K562 (cell line): ENCODE data around the gene COX6B1. TPM values are rescaled to one million over a fixed set of nuclear protein-coding genes. Genes with fewer than 3 reads are reported as not detected.

Experiments used
- CREM ChIP-seq: IDR thresholded peaks from 2 replicates; pipeline ENCODE4 v1.6.1; 2014; ENCODE audit warnings: antibody characterized with exemption, low read depth
- FOSL1 ChIP-seq: fragments of 200-800 bp; sonication (Bioruptor generic); conservative IDR thresholded peaks from 2 replicates; pipeline ENCODE4 v1.6.1; 2016; ENCODE audit warnings: missing genetic modification characterization, missing compliant biosample characterization
- GATAD2B ChIP-seq: fragments of 450-650 bp; IDR thresholded peaks from 2 replicates; pipeline ENCODE4 v1.6.1; 2017; ENCODE audit warnings: mild to moderate bottlenecking, borderline replicate concordance
- GTF2B ChIP-seq: IDR thresholded peaks from 2 replicates; pipeline ENCODE4 v1.6.1; 2011; ENCODE audit not compliant: insufficient read length; ENCODE audit errors: extremely low read depth
- L3MBTL2 ChIP-seq: fragments of 450-650 bp; IDR thresholded peaks from 2 replicates; pipeline ENCODE4 v1.6.1; 2016; ENCODE audit warnings: mild to moderate bottlenecking, moderate library complexity
- MAZ ChIP-seq, 2 experiments: fragments of 450-650 bp in 1 of 2; sonication (generic) in 1 of 2; formaldehyde crosslinking; IDR thresholded peaks in 1 of 2; conservative IDR thresholded peaks in 1 of 2; 2 replicates each; pipeline versions ENCODE4 v1.4.0 to v1.5.0; 2020; ENCODE audit warnings: mild to moderate bottlenecking in 1 of 2, missing genetic modification reagents in 1 of 2
- NR3C1 ChIP-seq: sonication (generic); formaldehyde crosslinking; IDR thresholded peaks from 2 replicates; pipeline ENCODE4 v1.8.1; 2022; ENCODE audit warnings: missing genetic modification reagents
- PHF8 ChIP-seq: fragments of 200-600 bp; sonication (generic); IDR thresholded peaks from 2 replicates; pipeline ENCODE4 v1.6.1; 2012; ENCODE audit warnings: mixed run types, mild to moderate bottlenecking, inconsistent platforms, low read length, moderate library complexity, borderline replicate concordance
- PTTG1 ChIP-seq: fragments of 450-650 bp; IDR thresholded peaks from 2 replicates; pipeline ENCODE4 v1.6.1; 2016; ENCODE audit warnings: low read depth, mild to moderate bottlenecking, missing genetic modification characterization, missing compliant biosample characterization
- RBFOX2 ChIP-seq: fragments of 200-400 bp; formaldehyde crosslinking; IDR thresholded peaks from 2 replicates; pipeline ENCODE4 v1.6.1; 2017; ENCODE audit warnings: low read depth, mild to moderate bottlenecking, low read length, moderate library complexity
- SP2 ChIP-seq: IDR thresholded peaks from 2 replicates; pipeline ENCODE4 v1.6.1; 2011; ENCODE audit warnings: mild to moderate bottlenecking, low read depth, low read length, moderate library complexity; ENCODE audit not compliant: poor library complexity, severe bottlenecking; ENCODE audit errors: extremely low read depth
- TCFL5 ChIP-seq: fragments of 250-450 bp; sonication (Bioruptor Pico); conservative IDR thresholded peaks from 2 replicates; pipeline ENCODE4 v1.6.1; 2021; ENCODE audit warnings: mild to moderate bottlenecking, moderate library complexity, matching md5 sums
- YY1 ChIP-seq, 3 experiments: IDR thresholded peaks; 2 replicates each; pipeline ENCODE4 v1.6.1; 2011; ENCODE audit warnings: low read length in 2 of 3, mild to moderate bottlenecking in 2 of 3, moderate library complexity in 2 of 3, borderline replicate concordance in 1 of 3, control low read depth in 1 of 3, low read depth in 1 of 3; ENCODE audit not compliant: insufficient read depth in 3 of 3, insufficient replicate concordance in 2 of 3, control insufficient read depth in 1 of 3, insufficient read length in 1 of 3; ENCODE audit errors: extremely low read depth in 1 of 3
- polyA plus RNA-seq, 8 experiments: library from polyadenylated mRNA; depleted of rRNA in 4 of 8; stranded (reverse) in 5 of 8; unstranded in 3 of 8; fragments of >200 nt; fragmentation: Nextera tagmentation in 2 of 8; fragmentation: Illumina TruSeq in 1 of 8; extraction: Ambion mirVana in 2 of 8; extraction: Trizol in 1 of 8; gene quantifications; 2 replicates each; pipeline versions ENCODE4 v1.2.1 to v1.2.3, GENCODE V29; 2011 to 2014; ENCODE audit warnings: inconsistent platforms in 1 of 8, missing spikeins in 1 of 8
- total RNA-seq, 7 experiments: library from RNA; depleted of rRNA in 6 of 7; stranded (reverse); fragments of >200 nt in 6 of 7; fragmentation: Illumina TruSeq in 2 of 7; extraction: Trizol in 2 of 7; gene quantifications; 2 replicates each; pipeline versions ENCODE4 v1.2.1 to v1.2.3, GENCODE V29; 2011 to 2021; ENCODE audit warnings: low replicate concordance in 1 of 7
- TF ChIP-seq, protein P1 (sequence below), 2 experiments: fragments of 450-650 bp in 1 of 2; sonication (generic) in 1 of 2; formaldehyde crosslinking in 1 of 2; IDR thresholded peaks; 2 replicates each; pipeline versions ENCODE4 v1.7.1 to v1.9.0; 2016 to 2022; ENCODE audit warnings: inconsistent platforms in 1 of 2, mild to moderate bottlenecking in 1 of 2, missing genetic modification reagents in 1 of 2

COX6B1 gene
- total and polyA plus RNA-seq, 9 of the 15 experiments (the other 6 are each of a cell fraction or from before 2014, with no cell fraction given), result 777 to 2,393 (median 1,219) TPM

DNA sequence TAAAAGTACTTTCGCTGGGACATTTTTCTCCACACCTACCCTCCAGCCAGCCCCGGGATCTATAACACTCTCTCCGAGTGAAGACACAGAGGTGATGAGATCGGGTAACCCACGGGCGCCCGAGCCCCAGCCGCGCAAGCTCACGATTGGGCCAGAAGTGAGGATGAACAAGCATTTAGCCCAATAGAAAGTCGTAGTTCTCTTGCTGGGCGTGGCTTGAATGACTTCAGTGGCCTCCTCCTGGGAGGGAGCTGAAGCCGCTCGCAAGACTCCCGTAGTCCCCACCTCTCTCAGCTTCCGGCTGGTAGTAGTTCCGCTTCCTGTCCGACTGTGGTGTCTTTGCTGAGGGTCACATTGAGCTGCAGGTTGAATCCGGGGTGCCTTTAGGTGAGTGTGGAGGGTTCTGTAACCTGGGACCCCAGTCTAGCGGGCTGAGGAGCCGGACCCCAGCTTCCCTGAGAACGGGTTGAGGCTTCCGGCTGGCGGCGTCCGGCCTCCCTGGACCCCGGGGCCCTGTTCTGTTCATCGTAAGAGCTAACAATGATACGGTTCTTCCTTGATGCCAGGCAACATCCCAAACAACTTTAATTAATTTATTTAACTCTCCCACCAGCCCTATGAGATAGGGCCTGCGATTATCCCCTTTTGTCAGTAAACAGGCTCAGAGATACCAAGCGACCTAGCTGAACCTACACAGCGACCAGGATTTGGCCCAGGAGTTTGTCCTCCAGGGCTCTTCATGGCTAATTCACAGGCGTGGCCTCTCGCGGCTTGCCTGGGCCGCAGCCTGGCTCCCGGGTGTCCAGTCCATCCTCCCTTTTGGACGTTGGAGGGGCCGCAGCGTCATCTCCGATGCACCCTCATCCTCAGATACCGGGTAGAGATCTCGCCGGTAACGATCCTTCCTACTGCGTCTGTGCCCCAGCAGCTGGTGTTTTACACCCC, at the start of gene COX6B1 (continued):
- TF ChIP-seq, protein P1, sequence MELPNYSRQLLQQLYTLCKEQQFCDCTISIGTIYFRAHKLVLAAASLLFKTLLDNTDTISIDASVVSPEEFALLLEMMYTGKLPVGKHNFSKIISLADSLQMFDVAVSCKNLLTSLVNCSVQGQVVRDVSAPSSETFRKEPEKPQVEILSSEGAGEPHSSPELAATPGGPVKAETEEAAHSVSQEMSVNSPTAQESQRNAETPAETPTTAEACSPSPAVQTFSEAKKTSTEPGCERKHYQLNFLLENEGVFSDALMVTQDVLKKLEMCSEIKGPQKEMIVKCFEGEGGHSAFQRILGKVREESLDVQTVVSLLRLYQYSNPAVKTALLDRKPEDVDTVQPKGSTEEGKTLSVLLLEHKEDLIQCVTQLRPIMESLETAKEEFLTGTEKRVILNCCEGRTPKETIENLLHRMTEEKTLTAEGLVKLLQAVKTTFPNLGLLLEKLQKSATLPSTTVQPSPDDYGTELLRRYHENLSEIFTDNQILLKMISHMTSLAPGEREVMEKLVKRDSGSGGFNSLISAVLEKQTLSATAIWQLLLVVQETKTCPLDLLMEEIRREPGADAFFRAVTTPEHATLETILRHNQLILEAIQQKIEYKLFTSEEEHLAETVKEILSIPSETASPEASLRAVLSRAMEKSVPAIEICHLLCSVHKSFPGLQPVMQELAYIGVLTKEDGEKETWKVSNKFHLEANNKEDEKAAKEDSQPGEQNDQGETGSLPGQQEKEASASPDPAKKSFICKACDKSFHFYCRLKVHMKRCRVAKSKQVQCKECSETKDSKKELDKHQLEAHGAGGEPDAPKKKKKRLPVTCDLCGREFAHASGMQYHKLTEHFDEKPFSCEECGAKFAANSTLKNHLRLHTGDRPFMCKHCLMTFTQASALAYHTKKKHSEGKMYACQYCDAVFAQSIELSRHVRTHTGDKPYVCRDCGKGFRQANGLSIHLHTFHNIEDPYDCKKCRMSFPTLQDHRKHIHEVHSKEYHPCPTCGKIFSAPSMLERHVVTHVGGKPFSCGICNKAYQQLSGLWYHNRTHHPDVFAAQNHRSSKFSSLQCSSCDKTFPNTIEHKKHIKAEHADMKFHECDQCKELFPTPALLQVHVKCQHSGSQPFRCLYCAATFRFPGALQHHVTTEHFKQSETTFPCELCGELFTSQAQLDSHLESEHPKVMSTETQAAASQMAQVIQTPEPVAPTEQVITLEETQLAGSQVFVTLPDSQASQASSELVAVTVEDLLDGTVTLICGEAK (IDR thresholded peaks at IDR 0.05), result peak; percentile 96
- TF ChIP-seq, protein P1 (CRISPR knock-in tag; IDR thresholded peaks at IDR 0.05), result no peak
- TF ChIP-seq RBFOX2, result peak; percentile 81
- TF ChIP-seq CREM, result peak; percentile 59
- no peak for TF ChIP-seq TCFL5
- peak; percentile 44; the same call in 1 of the 2 replicates for TF ChIP-seq L3MBTL2
- TF ChIP-seq NR3C1 (CRISPR knock-in tag), result no peak
- no peak for TF ChIP-seq PTTG1 (tag)
- TF ChIP-seq SP2, result peak; percentile 77
- TF ChIP-seq FOSL1 (tag), result no peak
- peak; percentile 54 for TF ChIP-seq GTF2B
- TF ChIP-seq MAZ (CRISPR knock-in tag; conservative IDR thresholded peaks at IDR 0.05 in 1 of 2, IDR thresholded peaks at IDR 0.05 in 1 of 2), result peak; percentile 39 to 53; a peak in 2 of 4 replicates
- peak; percentile 93; the same call in 1 of the 2 replicates for TF ChIP-seq PHF8
- peak in 1 of 3 experiments; percentile 29 for TF ChIP-seq YY1 (IDR thresholded peaks at IDR 0.05; ENCODE audit: borderline replicate concordance in 1 of 3, control insufficient read depth in 1 of 3, extremely low read depth in 1 of 3, insufficient read depth in 3 of 3, insufficient read length in 1 of 3, insufficient replicate concordance in 2 of 3, low read depth in 1 of 3, low read length in 2 of 3)
- no peak for TF ChIP-seq GATAD2B
